Measurements from ENCODE around the gene UGT1A5. TPM values are rescaled to one million over a fixed set of nuclear protein-coding genes. Genes with fewer than 3 reads are reported as not detected.

Gene UGT1A5
- total RNA-seq, 2 experiments from 2014 or later: not detected

GRCh38 chr2:233764264-233764663 is 51.6 kb downstream of the UGT1A5 start:
- Mint-ChIP-seq H3K9me3 (no peaks in the 10 kb centered on the region), H3K27me3 (peaks cover 16% of the 10 kb centered on the region), H3K4me3 (no peak overlapping the region), H3K27ac (no peak overlapping the region), H3K4me1 (no peaks in the 10 kb centered on the region), H3K36me3 (no peaks in the 10 kb centered on the region)
- POLR2A ChIA-PET: no interaction called here
- ATAC-seq (ENCODE audit: low read depth) (no peak), DNase-seq (no peak)

DNA sequence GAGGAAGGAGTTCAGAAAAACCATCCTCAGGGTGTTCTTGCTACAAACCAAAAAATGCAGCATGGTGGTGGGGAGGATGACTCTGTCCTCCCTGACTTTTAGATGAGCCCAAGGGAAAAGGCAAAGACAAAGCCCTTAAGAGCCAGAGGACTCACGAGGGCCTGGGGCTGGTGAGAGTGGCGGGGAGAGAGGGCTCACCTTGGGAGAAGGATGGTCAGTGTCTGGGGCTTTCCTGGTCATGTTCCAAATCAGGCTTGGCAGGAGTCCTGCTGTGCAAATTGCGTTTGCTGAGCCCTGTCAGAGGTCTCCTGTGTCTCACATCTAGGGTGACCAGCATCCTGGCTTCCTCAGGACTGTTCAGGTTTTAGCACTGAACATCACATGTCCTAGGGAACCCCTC is 52.1 kb downstream of the UGT1A5 start:
- H3K4me1 Mint-ChIP-seq: no peaks in the 10 kb centered on the region
- no peak overlapping the region for H3K4me3 Mint-ChIP-seq
- no peaks in the 10 kb centered on the region for H3K9me3 Mint-ChIP-seq
- no peaks in the 10 kb centered on the region for H3K36me3 Mint-ChIP-seq
- DNase-seq: no peak
- POLR2A ChIA-PET: no interaction called here
- ATAC-seq (ENCODE audit: low read depth): no peak
- H3K27me3 Mint-ChIP-seq: peaks cover 14% of the 10 kb centered on the region
- H3K27ac Mint-ChIP-seq: no peak overlapping the region

GRCh38 chr2:233766416-233766815 is 53.7 kb downstream of the UGT1A5 start:
- Mint-ChIP-seq H3K4me1 (no peaks in the 10 kb centered on the region), H3K36me3 (no peaks in the 10 kb centered on the region), H3K27me3 (peaks cover 14% of the 10 kb centered on the region), H3K9me3 (no peaks in the 10 kb centered on the region), H3K27ac (no peak overlapping the region), H3K4me3 (no peak overlapping the region)
- DNase-seq: no peak
- no peak for ATAC-seq (ENCODE audit: low read depth)
- POLR2A ChIA-PET: no interaction called here

DNA sequence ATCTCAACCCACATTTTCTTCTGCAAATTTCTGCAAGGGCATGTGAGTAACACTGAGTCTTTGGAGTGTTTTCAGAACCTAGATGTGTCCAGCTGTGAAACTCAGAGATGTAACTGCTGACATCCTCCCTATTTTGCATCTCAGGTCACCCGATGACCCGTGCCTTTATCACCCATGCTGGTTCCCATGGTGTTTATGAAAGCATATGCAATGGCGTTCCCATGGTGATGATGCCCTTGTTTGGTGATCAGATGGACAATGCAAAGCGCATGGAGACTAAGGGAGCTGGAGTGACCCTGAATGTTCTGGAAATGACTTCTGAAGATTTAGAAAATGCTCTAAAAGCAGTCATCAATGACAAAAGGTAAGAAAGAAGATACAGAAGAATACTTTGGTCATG is 55.4 kb downstream of the UGT1A5 start:
- no peak overlapping the region for H3K27ac Mint-ChIP-seq
- H3K27me3 Mint-ChIP-seq: peaks cover 14% of the 10 kb centered on the region
- no peaks in the 10 kb centered on the region for H3K4me1 Mint-ChIP-seq
- DNase-seq (no peak), ATAC-seq (ENCODE audit: low read depth) (no peak)
- H3K4me3 Mint-ChIP-seq: no peak overlapping the region
- H3K9me3 Mint-ChIP-seq: no peaks in the 10 kb centered on the region
- POLR2A ChIA-PET: no interaction called here
- H3K36me3 Mint-ChIP-seq: no peaks in the 10 kb centered on the region

DNA sequence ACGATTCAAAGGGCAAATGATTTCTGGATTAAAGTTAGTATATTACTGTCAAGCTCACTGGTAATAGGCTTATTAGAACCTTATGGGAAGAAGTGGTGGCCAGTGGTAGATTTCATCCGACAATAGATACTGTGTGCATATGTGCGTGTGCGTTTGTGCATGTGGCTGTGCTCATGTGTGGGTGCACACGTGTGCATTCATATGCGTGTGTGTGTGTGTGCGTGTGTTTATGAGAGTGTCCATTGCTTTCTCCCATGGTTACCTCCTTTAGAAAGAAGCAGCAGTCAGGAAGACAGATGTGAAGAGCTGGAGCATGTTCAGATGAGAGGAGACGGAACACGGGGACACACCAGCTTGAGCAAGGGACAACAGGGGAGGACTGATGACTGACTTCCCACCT is 56.6 kb downstream of the UGT1A5 start:
- POLR2A ChIA-PET: no interaction called here
- H3K27ac Mint-ChIP-seq: no peak overlapping the region
- ATAC-seq (ENCODE audit: low read depth): no peak

GRCh38 chr2:233772153-233772552 is 59.4 kb downstream of the UGT1A5 start:
- no peak for DNase-seq
- H3K27me3 Mint-ChIP-seq: peaks cover 5% of the 10 kb centered on the region
- H3K36me3 Mint-ChIP-seq: no peaks in the 10 kb centered on the region
- no peaks in the 10 kb centered on the region for H3K4me1 Mint-ChIP-seq
- no peak for ATAC-seq (ENCODE audit: low read depth)
- H3K27ac Mint-ChIP-seq: no peak overlapping the region
- POLR2A ChIA-PET: no interaction called here
- no peak overlapping the region for H3K4me3 Mint-ChIP-seq
- H3K9me3 Mint-ChIP-seq: no peaks in the 10 kb centered on the region

More for the DNA sequence above, 56.6 kb downstream of the UGT1A5 start:
- DNase-seq: no peak
- peaks cover 8% of the 10 kb centered on the region for H3K27me3 Mint-ChIP-seq
- H3K4me3 Mint-ChIP-seq: no peak overlapping the region
- H3K4me1 Mint-ChIP-seq: no peaks in the 10 kb centered on the region
- no peaks in the 10 kb centered on the region for H3K36me3 Mint-ChIP-seq
- no peaks in the 10 kb centered on the region for H3K9me3 Mint-ChIP-seq

GRCh38 chr2:233772583-233772982 is 59.9 kb downstream of the UGT1A5 start:
- Mint-ChIP-seq H3K9me3 (no peaks in the 10 kb centered on the region), H3K4me1 (no peaks in the 10 kb centered on the region), H3K27me3 (peaks cover 3% of the 10 kb centered on the region), H3K27ac (no peak overlapping the region), H3K4me3 (no peak overlapping the region), H3K36me3 (no peaks in the 10 kb centered on the region)
- no peak for DNase-seq
- POLR2A ChIA-PET: no interaction called here
- no peak for ATAC-seq (ENCODE audit: low read depth)

DNA sequence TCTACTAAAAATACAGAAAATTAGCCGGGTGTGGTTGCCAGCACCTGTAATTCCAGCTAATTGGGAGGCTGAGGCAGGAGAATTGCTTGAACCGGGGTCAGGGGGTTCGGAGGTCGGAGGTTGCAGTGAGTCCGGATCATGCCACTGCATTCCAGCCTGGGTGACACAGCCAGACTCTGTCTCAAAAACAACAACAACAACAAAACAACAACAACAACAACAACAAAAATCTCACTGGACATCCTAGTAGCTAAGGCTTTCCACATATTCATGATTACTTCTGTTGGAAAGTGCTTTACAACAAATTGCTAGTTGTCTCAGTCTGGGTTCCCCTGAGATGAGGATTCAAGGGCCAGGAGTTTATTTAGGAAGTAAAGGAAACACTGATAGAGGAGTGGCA is 61.1 kb downstream of the UGT1A5 start:
- no peak overlapping the region for H3K4me3 Mint-ChIP-seq
- H3K9me3 Mint-ChIP-seq: no peaks in the 10 kb centered on the region
- no peak overlapping the region for H3K27ac Mint-ChIP-seq
- H3K36me3 Mint-ChIP-seq: no peaks in the 10 kb centered on the region
- no peaks in the 10 kb centered on the region for H3K27me3 Mint-ChIP-seq
- POLR2A ChIA-PET: no interaction called here
- DNase-seq: no peak
- no peaks in the 10 kb centered on the region for H3K4me1 Mint-ChIP-seq
- ATAC-seq (ENCODE audit: low read depth): no peak

- POLR2A ChIA-PET: interaction anchor here (0.7 kb wide), 1 partner anchor 192 kb away, joined by 4 read pairs; no protein-coding TSS in a partner anchor
- Mint-ChIP-seq H3K36me3 (no peaks in the 10 kb centered on the region), H3K4me3 (no peak overlapping the region), H3K9me3 (no peaks in the 10 kb centered on the region), H3K4me1 (no peaks in the 10 kb centered on the region), H3K27me3 (no peaks in the 10 kb centered on the region), H3K27ac (no peak overlapping the region)
- DNase-seq: no peak
- no peak for ATAC-seq (ENCODE audit: low read depth)
Observed at GRCh38 chr2:233775414-233775813, 62.7 kb downstream of the UGT1A5 start.

DNA sequence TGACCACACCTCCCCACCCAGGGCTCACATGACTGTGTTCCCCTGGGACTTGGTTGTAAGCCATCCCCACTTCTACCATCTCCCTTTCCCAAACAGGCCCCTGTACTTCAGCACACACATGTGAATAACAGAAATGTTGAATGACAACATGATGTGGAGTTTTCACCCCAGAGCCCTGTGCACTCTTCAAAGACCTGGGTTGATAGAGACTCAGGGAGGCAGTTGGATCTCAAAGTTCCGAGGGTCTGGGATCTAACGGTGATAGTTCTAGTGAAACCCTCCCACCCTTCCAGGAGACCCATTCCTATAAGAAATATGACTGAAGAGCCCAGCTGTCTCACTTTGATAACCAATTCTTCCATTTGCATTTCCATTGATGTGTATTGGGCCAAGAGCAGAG is 65.3 kb downstream of the UGT1A5 start, which contains the start of gene MROH2A:
Gene MROH2A, plus strand, starts transcription at position 301 of the 400 bp plus-strand sequence. CDS start 1,029 bp downstream, outside the sequence.
- DNase-seq (no peak), ATAC-seq (ENCODE audit: low read depth) (no peak)
- no peaks in the 10 kb centered on the region for H3K4me1 Mint-ChIP-seq
- H3K27ac Mint-ChIP-seq: no peak within 1 kb of the TSS
- no peaks in the 10 kb centered on the region for H3K36me3 Mint-ChIP-seq
- no peak within 1 kb of the TSS for H3K4me3 Mint-ChIP-seq
- H3K9me3 Mint-ChIP-seq: no peaks in the 10 kb centered on the region
- POLR2A ChIA-PET: no interaction called here
- peaks cover 7% of the 10 kb centered on the region for H3K27me3 Mint-ChIP-seq

DNA sequence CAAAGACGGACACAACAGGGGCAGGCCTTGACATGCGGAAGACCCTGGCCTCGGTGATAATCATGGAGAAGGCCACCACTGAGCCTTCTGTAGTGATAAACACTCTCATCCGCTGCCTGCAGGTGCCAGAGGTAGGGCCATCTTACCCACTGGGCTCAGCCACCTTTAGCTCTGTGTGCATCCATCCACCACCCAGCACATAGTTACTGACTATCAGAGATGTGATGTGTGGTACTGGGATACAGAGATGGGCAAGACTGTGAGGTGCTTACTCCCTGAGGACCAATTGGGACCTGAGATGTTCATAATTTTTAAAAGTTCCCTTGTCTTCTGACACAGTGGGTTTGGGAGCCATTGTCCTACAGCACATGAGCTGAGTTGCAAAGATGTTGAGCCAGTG is 67.0 kb downstream of the UGT1A5 start:
- Mint-ChIP-seq H3K27me3 (peaks cover 11% of the 10 kb centered on the region), H3K27ac (no peak overlapping the region)
- ATAC-seq (ENCODE audit: low read depth): no peak

GRCh38 chr2:233780771-233781170 is 68.1 kb downstream of the UGT1A5 start:
- H3K27me3 Mint-ChIP-seq: peaks cover 11% of the 10 kb centered on the region
- POLR2A ChIA-PET: no interaction called here
- no peak for ATAC-seq (ENCODE audit: low read depth)

More for the DNA sequence above, 67.0 kb downstream of the UGT1A5 start:
- Mint-ChIP-seq H3K4me3 (no peak overlapping the region), H3K36me3 (no peaks in the 10 kb centered on the region), H3K4me1 (no peaks in the 10 kb centered on the region), H3K9me3 (no peaks in the 10 kb centered on the region)
- no peak for DNase-seq
- POLR2A ChIA-PET: no interaction called here

DNA sequence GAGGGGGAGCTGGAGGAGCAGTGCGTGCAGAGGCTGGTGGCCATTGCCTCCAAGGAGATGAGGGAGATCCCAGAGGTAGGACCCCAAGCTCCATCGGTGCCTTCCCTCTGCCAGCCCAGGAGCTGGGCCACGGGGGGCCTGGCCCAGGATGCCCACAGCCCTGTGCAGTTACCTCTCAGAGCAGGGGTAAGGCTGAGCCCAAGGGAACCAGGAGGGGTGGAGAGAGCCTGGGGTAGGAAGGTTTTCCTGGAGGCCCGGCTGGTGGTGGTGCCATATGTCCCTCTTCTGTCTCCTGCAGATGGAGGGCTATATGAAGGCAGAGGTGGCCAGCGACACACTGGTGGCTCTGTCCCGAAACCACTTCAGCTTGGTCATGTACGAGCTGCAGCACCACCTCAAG is 76.8 kb downstream of the UGT1A5 start:
- POLR2A ChIA-PET: no interaction called here
- no peak overlapping the region for H3K27ac Mint-ChIP-seq
- H3K4me1 Mint-ChIP-seq: no peaks in the 10 kb centered on the region
- H3K27me3 Mint-ChIP-seq: peaks cover 4% of the 10 kb centered on the region
- no peaks in the 10 kb centered on the region for H3K36me3 Mint-ChIP-seq
- DNase-seq (no peak), ATAC-seq (ENCODE audit: low read depth) (no peak)
- peaks cover 4% of the 10 kb centered on the region for H3K9me3 Mint-ChIP-seq
- H3K4me3 Mint-ChIP-seq: no peak overlapping the region

More at GRCh38 chr2:233780771-233781170, 68.1 kb downstream of the UGT1A5 start:
- Mint-ChIP-seq H3K36me3 (no peaks in the 10 kb centered on the region), H3K9me3 (no peaks in the 10 kb centered on the region), H3K27ac (no peak overlapping the region), H3K4me3 (no peak overlapping the region), H3K4me1 (no peaks in the 10 kb centered on the region)
- no peak for DNase-seq

DNA sequence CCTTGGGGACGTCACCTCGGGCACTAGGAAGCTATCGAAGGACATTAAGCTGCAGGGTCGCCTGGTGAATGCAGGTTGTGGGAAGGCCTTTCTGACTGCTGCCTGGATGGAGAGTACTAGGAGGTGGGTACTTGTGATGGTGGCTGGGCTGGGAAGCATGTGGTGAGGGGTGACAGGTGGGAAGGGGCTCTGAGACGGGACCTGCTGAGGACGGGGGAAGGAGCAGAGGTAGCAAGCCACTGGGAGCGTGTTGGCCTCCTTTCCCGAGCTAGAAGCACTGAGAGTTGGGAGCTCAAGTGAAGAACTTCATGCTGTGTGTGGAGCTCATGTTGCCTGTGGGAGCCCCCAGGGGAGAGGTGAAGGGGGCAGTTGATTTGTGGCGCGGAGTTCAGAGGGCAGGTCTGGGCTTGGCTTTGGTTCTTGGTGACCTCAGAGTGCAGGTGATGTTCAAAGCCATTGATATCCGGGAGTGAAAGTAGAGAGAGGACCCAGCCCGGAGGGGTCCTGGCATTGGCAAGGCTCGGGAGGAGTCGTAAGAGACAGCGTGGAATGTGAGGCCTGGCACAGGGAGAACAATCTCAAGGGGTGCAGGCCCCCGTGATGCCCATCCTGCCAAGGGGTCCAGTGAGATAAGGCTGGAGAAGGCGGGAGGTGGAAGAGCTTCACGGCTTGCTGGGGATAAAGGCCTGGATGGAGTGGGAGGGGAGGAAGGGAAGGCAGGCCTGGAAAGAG is 78.6 kb downstream of the UGT1A5 start:
- no peak for ATAC-seq (ENCODE audit: low read depth)
- Mint-ChIP-seq H3K27ac (no peak overlapping the region), H3K36me3 (no peaks in the 10 kb centered on the region), H3K27me3 (peaks cover under 1% of the 10 kb centered on the region), H3K4me1 (no peaks in the 10 kb centered on the region), H3K4me3 (no peak overlapping the region), H3K9me3 (peaks cover 2% of the 10 kb centered on the region)
- no peak for DNase-seq
- POLR2A ChIA-PET: no interaction called here
